Omental fat pad (tissue), 4 donors: Measurements from ENCODE around the gene EIF2S1. TPM values are rescaled to one million over a fixed set of nuclear protein-coding genes. Genes with fewer than 3 reads are reported as not detected.

Experiments used
- ATAC-seq: fragments of 150-250 bp; one replicate; pipeline ENCODE4 v1.9.1; 2016; ENCODE audit warnings: mild to moderate bottlenecking, moderate library complexity; ENCODE audit not compliant: low FRiP score
- DNase-seq: peaks from one replicate; pipeline ENCODE4 v3.0.0-alpha.2; 2019; ENCODE audit warnings: low spot score
- CTCF ChIP-seq, 3 donors: fragments of 450-650 bp; IDR thresholded peaks; one replicate each; pipeline ENCODE4 v1.5.1; 2016 to 2017; ENCODE audit warnings: antibody characterized with exemption in 3 of 3, mild to moderate bottlenecking in 3 of 3, moderate library complexity in 2 of 3
- total RNA-seq, 4 donors: library from RNA; depleted of rRNA; stranded (reverse); fragments of >200 nt; gene quantifications; one replicate each; pipeline ENCODE4 v1.1.0, GENCODE V29; 2016

The EIF2S1 gene
- total RNA-seq, 4 donors from 2014 or later, result 43.0 to 150 (median 89.6) TPM

- TF ChIP-seq CTCF (IDR thresholded peaks at IDR 0.05), result no peak
- ATAC-seq (no peak), DNase-seq (no peak)
Measured at GRCh38 chr14:67389811-67390534, 29.8 kb downstream of the EIF2S1 start.

GRCh38 chr14:67391268-67391667, 31.1 kb downstream of the EIF2S1 start:
- DNase-seq (no peak), ATAC-seq (no peak)
- TF ChIP-seq CTCF (IDR thresholded peaks at IDR 0.05), result no peak

GRCh38 chr14:67392123-67392522, 32.0 kb downstream of the EIF2S1 start:
- no peak for DNase-seq
- ATAC-seq, result no peak
- no peak for TF ChIP-seq CTCF (IDR thresholded peaks at IDR 0.05)

GRCh38 chr14:67392800-67393199, 32.7 kb downstream of the EIF2S1 start:
- TF ChIP-seq CTCF (IDR thresholded peaks at IDR 0.05), result no peak
- DNase-seq, result no peak
- ATAC-seq, result no peak

- no peak for TF ChIP-seq CTCF (IDR thresholded peaks at IDR 0.05)
- no peak for DNase-seq
- ATAC-seq, result no peak
Measured at GRCh38 chr14:67393689-67394088, 33.6 kb downstream of the EIF2S1 start.

GRCh38 chr14:67395086-67395875, 35.2 kb downstream of the EIF2S1 start:
- DNase-seq, result no peak

More at GRCh38 chr14:67395086-67395875, 35.2 kb downstream of the EIF2S1 start:
- no peak for TF ChIP-seq CTCF (IDR thresholded peaks at IDR 0.05)
- no peak for ATAC-seq
